Hepatocyte (in vitro differentiated cells): Measurements from ENCODE around the gene PKD1L1. TPM values are rescaled to one million over a fixed set of nuclear protein-coding genes. Genes with fewer than 3 reads are reported as not detected.
"Not testable (repeated sequence)": the region's sequence is repeated elsewhere in the genome, so short reads cannot be mapped to it uniquely, and the experiment has no call there.

Experiments
- DNase-seq: peaks from one replicate; pipeline ENCODE4 v3.0.0-alpha.2; 2016; ENCODE audit warnings: low spot score
- H2AFZ ChIP-seq: fragments of 200-600 bp; sonication (generic); 2 replicates; pipeline ENCODE4 v1.6.0; 2016; ENCODE audit warnings: antibody characterized with exemption, mild to moderate bottlenecking
- H3K27ac ChIP-seq: fragments of 200-600 bp; sonication (generic); 2 replicates; pipeline ENCODE4 v1.5.1; 2016; ENCODE audit warnings: mild to moderate bottlenecking
- H3K27me3 ChIP-seq: fragments of 200-600 bp; sonication (generic); 2 replicates; pipeline ENCODE4 v1.6.1; 2016
- H3K36me3 ChIP-seq: fragments of 200-600 bp; sonication (generic); replicated peaks from 2 replicates; pipeline ENCODE4 v1.5.1; 2016; ENCODE audit warnings: low read depth; ENCODE audit not compliant: insufficient read depth
- H3K4me1 ChIP-seq: fragments of 200-600 bp; sonication (generic); 2 replicates; pipeline ENCODE4 v1.5.1; 2016; ENCODE audit warnings: mild to moderate bottlenecking, moderate library complexity; ENCODE audit not compliant: insufficient read depth
- H3K4me2 ChIP-seq: fragments of 200-600 bp; sonication (generic); 2 replicates; pipeline ENCODE4 v1.6.0; 2016
- H3K4me3 ChIP-seq: fragments of 200-600 bp; sonication (generic); 2 replicates; pipeline ENCODE4 v1.5.1; 2016; ENCODE audit warnings: mild to moderate bottlenecking
- H3K79me2 ChIP-seq: fragments of 200-600 bp; sonication (generic); 2 replicates; pipeline ENCODE4 v1.6.0; 2017; ENCODE audit warnings: mild to moderate bottlenecking
- H3K9me2 ChIP-seq: fragments of 200-600 bp; sonication (generic); replicated peaks from 2 replicates; pipeline ENCODE4 v1.6.0; 2017; ENCODE audit warnings: mild to moderate bottlenecking; ENCODE audit not compliant: insufficient read depth
- H3K9me3 ChIP-seq: fragments of 200-600 bp; sonication (generic); 2 replicates; pipeline ENCODE4 v1.5.1; 2016; ENCODE audit warnings: low read depth, mild to moderate bottlenecking
- H4K20me1 ChIP-seq: fragments of 200-600 bp; sonication (generic); 2 replicates; pipeline ENCODE4 v1.6.0; 2016; ENCODE audit warnings: mild to moderate bottlenecking; ENCODE audit not compliant: insufficient read depth, poor library complexity, severe bottlenecking
- EZH2 ChIP-seq: fragments of 200-600 bp; sonication (generic); IDR thresholded peaks from 2 replicates; pipeline ENCODE4 v1.6.1; 2016; ENCODE audit warnings: antibody characterized with exemption, mild to moderate bottlenecking, borderline replicate concordance
- EZH2phosphoT487 ChIP-seq: fragments of 200-600 bp; sonication (generic); IDR thresholded peaks from one replicate; pipeline ENCODE4 v1.6.1; 2018; ENCODE audit warnings: antibody characterized with exemption, mild to moderate bottlenecking, low read depth, moderate library complexity; ENCODE audit not compliant: unreplicated experiment, severe bottlenecking
- WGBS: methylation state at CpG from one replicate; pipeline ENCODE4 v1.1.6; 2016; ENCODE audit warnings: low lambda C conversion rate; ENCODE audit errors: missing lambda C conversion rate; 5-methylcytosine and 5-hydroxymethylcytosine counted together
- polyA plus RNA-seq: library from polyadenylated mRNA; unstranded; fragments of >200 nt; fragmentation: Nextera tagmentation; extraction: Ambion mirVana; gene quantifications from 2 replicates; pipeline ENCODE4 v1.2.1, GENCODE V29; 2016
- total RNA-seq: library from RNA; depleted of rRNA; stranded (reverse); fragments of >200 nt; gene quantifications from 2 replicates; pipeline ENCODE4 v1.2.3, GENCODE V29; 2014
- TF ChIP-seq, protein P1 (sequence below): fragments of 200-600 bp; sonication (generic); IDR thresholded peaks from 2 replicates; pipeline ENCODE4 v1.5.1; 2016; ENCODE audit warnings: antibody characterized with exemption, mild to moderate bottlenecking; ENCODE audit not compliant: poor library complexity

The PKD1L1 gene
- total and polyA plus RNA-seq, 2 experiments from 2014 or later: 0.07 TPM

DNA sequence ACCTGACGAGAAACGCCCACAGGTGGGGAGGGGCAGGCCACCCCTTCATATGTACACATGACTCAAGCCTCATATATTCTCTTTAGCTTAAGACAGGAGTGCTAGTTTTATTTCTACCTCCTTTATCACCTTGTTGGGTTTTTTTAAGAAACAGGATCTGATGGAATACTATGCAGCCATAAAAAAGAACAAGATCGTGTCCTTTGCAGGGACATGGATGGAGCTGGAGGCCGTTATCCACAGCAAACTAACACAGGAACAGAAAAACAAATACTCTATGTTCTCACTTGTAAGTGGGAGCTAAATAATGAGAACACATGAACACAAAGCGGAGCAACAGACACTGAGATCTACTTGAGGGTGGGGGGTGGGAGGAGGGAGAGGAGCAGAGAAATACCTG, 42.3 kb upstream of the PKD1L1 start:
- Histone ChIP-seq H3K27ac (peak overlapping the region; percentile 93), H3K9me3 (no peaks in the 10 kb centered on the region), H3K9me2 (no peaks in the 10 kb centered on the region), H3K36me3 (no peaks in the 10 kb centered on the region), H3K4me2 (no peak overlapping the region), H3K4me3 (no peak overlapping the region), H3K79me2 (no peaks in the 10 kb centered on the region), H2AFZ (no peak overlapping the region), H4K20me1 (no peaks in the 10 kb centered on the region), H3K27me3 (no peaks in the 10 kb centered on the region), H3K4me1 (peaks cover 7% of the 10 kb centered on the region)
- DNase-seq: no peak
- WGBS: 88% methylated on average over 5 of the region's 5 CpGs
- TF ChIP-seq EZH2phosphoT487 (no peak), EZH2 (no peak)
- TF ChIP-seq, protein P1, sequence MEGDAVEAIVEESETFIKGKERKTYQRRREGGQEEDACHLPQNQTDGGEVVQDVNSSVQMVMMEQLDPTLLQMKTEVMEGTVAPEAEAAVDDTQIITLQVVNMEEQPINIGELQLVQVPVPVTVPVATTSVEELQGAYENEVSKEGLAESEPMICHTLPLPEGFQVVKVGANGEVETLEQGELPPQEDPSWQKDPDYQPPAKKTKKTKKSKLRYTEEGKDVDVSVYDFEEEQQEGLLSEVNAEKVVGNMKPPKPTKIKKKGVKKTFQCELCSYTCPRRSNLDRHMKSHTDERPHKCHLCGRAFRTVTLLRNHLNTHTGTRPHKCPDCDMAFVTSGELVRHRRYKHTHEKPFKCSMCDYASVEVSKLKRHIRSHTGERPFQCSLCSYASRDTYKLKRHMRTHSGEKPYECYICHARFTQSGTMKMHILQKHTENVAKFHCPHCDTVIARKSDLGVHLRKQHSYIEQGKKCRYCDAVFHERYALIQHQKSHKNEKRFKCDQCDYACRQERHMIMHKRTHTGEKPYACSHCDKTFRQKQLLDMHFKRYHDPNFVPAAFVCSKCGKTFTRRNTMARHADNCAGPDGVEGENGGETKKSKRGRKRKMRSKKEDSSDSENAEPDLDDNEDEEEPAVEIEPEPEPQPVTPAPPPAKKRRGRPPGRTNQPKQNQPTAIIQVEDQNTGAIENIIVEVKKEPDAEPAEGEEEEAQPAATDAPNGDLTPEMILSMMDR: no peak

DNA sequence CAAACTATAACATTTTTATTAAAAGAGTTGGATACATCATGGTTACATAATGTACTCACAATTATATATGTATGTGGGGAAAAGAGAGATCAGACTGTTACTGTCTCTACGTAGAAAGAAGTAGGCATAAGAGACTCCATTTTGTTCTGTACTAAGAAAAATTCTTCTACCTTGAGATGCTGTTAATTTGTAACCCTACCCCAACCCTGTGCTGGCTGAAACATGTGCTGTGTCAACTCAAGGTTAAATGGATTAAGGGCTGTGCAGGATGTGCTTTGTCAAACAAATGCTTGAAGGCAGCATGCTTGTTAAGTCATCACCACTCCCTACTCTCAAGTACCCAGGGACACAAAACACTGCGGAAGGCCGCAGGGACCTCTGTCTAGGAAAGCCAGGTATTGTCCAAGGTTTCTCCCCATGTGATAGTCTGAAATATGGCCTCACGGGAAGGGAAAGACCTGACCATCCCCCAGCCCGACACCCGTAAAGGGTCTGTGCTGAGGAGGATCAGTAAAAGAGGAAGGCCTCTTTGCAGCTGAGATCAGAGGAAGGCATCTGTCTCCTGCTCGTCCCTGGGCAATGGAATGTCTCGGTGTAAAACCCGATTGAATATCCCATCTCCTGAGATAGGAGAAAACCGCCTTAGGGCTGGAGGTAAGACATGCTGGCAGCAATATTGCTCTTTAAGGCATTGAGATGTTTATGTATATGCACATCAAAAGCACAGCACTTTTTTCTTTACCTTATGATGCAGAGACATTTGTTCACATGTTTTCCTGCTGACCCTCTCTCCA, 41.5 kb upstream of the PKD1L1 start:
- H3K27ac ChIP-seq: peak overlapping the region; percentile 93
- not testable (repeated sequence) for H3K36me3 ChIP-seq, H3K4me2 ChIP-seq, H3K27me3 ChIP-seq, H3K9me3 ChIP-seq, H4K20me1 ChIP-seq, H3K4me1 ChIP-seq, H3K79me2 ChIP-seq, H3K4me3 ChIP-seq, H3K9me2 ChIP-seq
- WGBS: 28% methylated on average over 10 of the region's 10 CpGs
- H2AFZ ChIP-seq: peak overlapping the region; percentile 34
- peak; percentile 58 for DNase-seq

DNA sequence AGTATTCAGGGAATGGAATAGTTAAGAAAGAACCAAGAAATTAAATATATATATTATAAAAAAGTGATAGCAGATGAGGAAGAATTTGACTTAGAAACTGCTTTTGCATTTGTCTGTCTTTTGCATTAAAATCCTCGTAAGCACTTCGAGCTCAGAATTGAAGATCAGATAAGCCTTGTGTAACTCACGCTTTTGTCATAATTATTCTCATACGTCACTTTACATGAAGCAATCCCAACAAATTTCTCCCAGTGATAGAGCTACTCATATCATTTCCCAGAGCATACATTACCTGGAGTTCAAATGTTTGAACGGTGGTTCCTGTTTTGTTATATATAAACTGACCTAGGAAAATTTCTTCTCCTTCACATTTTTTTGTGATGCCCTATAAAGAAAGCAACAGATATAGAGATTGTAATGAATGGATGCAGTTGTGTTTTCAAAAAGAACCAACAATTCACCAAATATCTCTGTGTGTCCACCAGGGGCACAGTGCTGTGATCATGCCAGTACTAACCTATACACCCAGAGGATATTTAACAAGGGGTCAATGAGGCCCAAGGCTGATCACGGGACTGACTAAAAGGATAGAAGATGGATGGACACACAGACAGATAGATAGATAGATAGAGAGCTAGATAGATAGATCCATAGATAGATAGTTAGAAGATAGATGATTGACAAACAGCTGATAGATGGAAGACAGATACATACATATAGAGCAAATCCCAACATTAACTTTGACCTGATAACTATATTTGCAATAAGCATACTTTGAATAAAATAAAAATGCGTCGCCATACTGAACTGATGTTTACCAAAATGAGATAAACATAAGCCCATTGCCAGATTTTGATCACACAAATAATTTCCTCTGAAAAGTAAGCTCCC, 40.5 kb upstream of the PKD1L1 start:
- H4K20me1 ChIP-seq: no peaks in the 10 kb centered on the region
- no peaks in the 10 kb centered on the region for H3K36me3 ChIP-seq
- WGBS: 76% methylated on average over 8 of the region's 8 CpGs
- H2AFZ ChIP-seq: peak overlapping the region; percentile 7
- no peak overlapping the region for H3K4me3 ChIP-seq
- no peaks in the 10 kb centered on the region for H3K9me3 ChIP-seq
- no peaks in the 10 kb centered on the region for H3K27me3 ChIP-seq
- no peaks in the 10 kb centered on the region for H3K79me2 ChIP-seq
- no peak for TF ChIP-seq EZH2phosphoT487
- TF ChIP-seq, protein P1: peak; percentile 37
- TF ChIP-seq EZH2: no peak
- DNase-seq: no peak
- no peaks in the 10 kb centered on the region for H3K9me2 ChIP-seq
- H3K4me1 ChIP-seq: peaks cover 7% of the 10 kb centered on the region
- no peak overlapping the region for H3K4me2 ChIP-seq
- peak overlapping the region; percentile 93 for H3K27ac ChIP-seq

DNA sequence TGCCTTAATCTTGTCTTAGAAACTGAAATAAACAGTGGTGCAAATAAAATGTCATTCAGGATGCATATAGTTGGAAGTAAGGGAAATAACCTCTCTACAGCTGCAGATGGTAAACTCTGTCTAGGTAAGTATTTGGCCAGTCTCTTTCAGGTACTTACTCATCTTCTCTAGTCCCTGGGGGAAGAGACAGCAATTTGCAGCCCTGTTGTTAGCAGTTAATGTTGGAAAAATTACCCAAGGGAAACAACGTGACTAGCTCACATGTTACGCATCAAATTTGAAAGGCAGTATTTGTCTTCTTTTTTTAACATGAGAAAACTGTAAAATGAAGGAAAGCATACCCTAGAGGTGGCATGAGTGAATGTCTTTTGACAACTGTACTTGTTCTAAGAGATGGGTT, 34.3 kb upstream of the PKD1L1 start:
- WGBS: 39% methylated on average over 2 of the region's 2 CpGs
- Histone ChIP-seq H3K27ac (no peak overlapping the region), H3K79me2 (peaks cover 10% of the 10 kb centered on the region), H4K20me1 (no peaks in the 10 kb centered on the region), H3K9me2 (no peaks in the 10 kb centered on the region), H3K36me3 (no peaks in the 10 kb centered on the region), H3K9me3 (no peaks in the 10 kb centered on the region), H3K4me1 (peaks cover 8% of the 10 kb centered on the region), H3K4me3 (no peak overlapping the region), H3K4me2 (no peak overlapping the region), H2AFZ (no peak overlapping the region), H3K27me3 (no peaks in the 10 kb centered on the region)
- TF ChIP-seq, protein P1: no peak
- TF ChIP-seq EZH2phosphoT487 (no peak), EZH2 (no peak)
- no peak for DNase-seq

DNA sequence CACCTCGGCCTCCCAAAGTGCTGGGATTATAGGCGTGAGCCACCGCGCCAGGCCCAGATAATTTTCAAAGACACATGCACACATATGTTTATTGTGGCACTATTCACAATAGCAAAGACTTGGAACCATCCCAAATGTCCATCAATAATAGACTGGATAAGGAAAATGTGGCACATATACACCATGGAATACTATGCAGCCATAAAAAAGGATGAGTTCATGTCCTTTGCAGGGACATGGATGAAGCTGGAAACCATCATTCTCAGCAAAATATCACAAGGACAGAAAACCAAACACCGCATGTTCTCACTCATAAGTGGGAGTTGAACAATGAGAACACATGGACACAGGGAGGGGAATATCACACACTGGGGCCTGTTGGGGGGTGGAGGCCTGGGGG, 32.4 kb upstream of the PKD1L1 start:
- H3K36me3 ChIP-seq, H2AFZ ChIP-seq, DNase-seq, H3K4me3 ChIP-seq, H3K9me2 ChIP-seq, H4K20me1 ChIP-seq, H3K4me1 ChIP-seq, H3K27ac ChIP-seq, H3K4me2 ChIP-seq, H3K9me3 ChIP-seq, H3K27me3 ChIP-seq: not testable (repeated sequence)
- peaks cover 14% of the 10 kb centered on the region for H3K79me2 ChIP-seq
- WGBS: 97% methylated on average over 5 of the region's 5 CpGs
